ENCODE measurements around the gene UQCRQ.
"Not testable (repeated sequence)": the region's sequence is repeated elsewhere in the genome, so short reads cannot be mapped to it uniquely, and the experiment has no call there.

UQCRQ gene

GRCh38 chr5:132834057-132834456 lies 32.4 kb upstream of the UQCRQ start:
- no peak for DNase-seq (ENCODE audit: low spot score)

- DNase-seq (ENCODE audit: low spot score) = no peak
Observed at GRCh38 chr5:132836852-132837251, 29.6 kb upstream of the UQCRQ start.

GRCh38 chr5:132837868-132838267 lies 28.6 kb upstream of the UQCRQ start:
- DNase-seq (ENCODE audit: low spot score) = no peak

- DNase-seq (ENCODE audit: low spot score) = no peak
Observed at GRCh38 chr5:132838516-132839282, 27.7 kb upstream of the UQCRQ start.

- no peak for DNase-seq (ENCODE audit: low spot score)
Observed at GRCh38 chr5:132839426-132840301, 26.8 kb upstream of the UQCRQ start.

GRCh38 chr5:132840313-132840712 lies 26.1 kb upstream of the UQCRQ start:
- no peak for DNase-seq (ENCODE audit: low spot score)

GRCh38 chr5:132840896-132841295 lies 25.5 kb upstream of the UQCRQ start:
- no peak for DNase-seq (ENCODE audit: low spot score)

GRCh38 chr5:132841305-132841704 lies 25.1 kb upstream of the UQCRQ start:
- DNase-seq (ENCODE audit: low spot score) = no peak

GRCh38 chr5:132848270-132848669 lies 18.2 kb upstream of the UQCRQ start:
- no peak for DNase-seq (ENCODE audit: low spot score)

GRCh38 chr5:132849347-132849746 lies 17.1 kb upstream of the UQCRQ start:
- no peak for DNase-seq (ENCODE audit: low spot score)

GRCh38 chr5:132850066-132850465 lies 16.4 kb upstream of the UQCRQ start:
- DNase-seq (ENCODE audit: low spot score) = no peak

GRCh38 chr5:132853323-132853722 lies 13.1 kb upstream of the UQCRQ start:
- no peak for DNase-seq (ENCODE audit: low spot score)

- DNase-seq (ENCODE audit: low spot score) = no peak
Observed at GRCh38 chr5:132853790-132854189, 12.7 kb upstream of the UQCRQ start.

- DNase-seq (ENCODE audit: low spot score) = no peak
Observed at GRCh38 chr5:132854301-132854700, 12.1 kb upstream of the UQCRQ start.

GRCh38 chr5:132854992-132855391 lies 11.4 kb upstream of the UQCRQ start:
- not testable (repeated sequence) for DNase-seq (ENCODE audit: low spot score)

- no peak for DNase-seq (ENCODE audit: low spot score)
Observed at GRCh38 chr5:132856011-132856410, 10.4 kb upstream of the UQCRQ start.

- no peak for DNase-seq (ENCODE audit: low spot score)
Observed at GRCh38 chr5:132859889-132860437, 6.5 kb upstream of the UQCRQ start.

GRCh38 chr5:132860742-132861141 lies 5.7 kb upstream of the UQCRQ start:
- DNase-seq (ENCODE audit: low spot score) = peak; percentile 35

- no peak for DNase-seq (ENCODE audit: low spot score)
Observed at GRCh38 chr5:132865668-132866341, 637 bp upstream of the UQCRQ start.

GRCh38 chr5:132867046-132867451 lies 607 bp downstream of the UQCRQ start:
- DNase-seq (ENCODE audit: low spot score) = no peak

- DNase-seq (ENCODE audit: low spot score) = no peak
Observed at GRCh38 chr5:132868754-132869153, 2.3 kb downstream of the UQCRQ start.

- DNase-seq (ENCODE audit: low spot score) = no peak
Observed at GRCh38 chr5:132870801-132871200, 4.4 kb downstream of the UQCRQ start.

All from COLO829 (cell line).